CD4-positive, alpha-beta T cell treated with Interferon gamma for 1 hour (primary cell): ENCODE data around the gene EEFSEC.

Experiments used
- DNase-seq: peaks from one replicate; pipeline ENCODE4 v3.0.0-alpha.2; 2020

The EEFSEC gene

DNA sequence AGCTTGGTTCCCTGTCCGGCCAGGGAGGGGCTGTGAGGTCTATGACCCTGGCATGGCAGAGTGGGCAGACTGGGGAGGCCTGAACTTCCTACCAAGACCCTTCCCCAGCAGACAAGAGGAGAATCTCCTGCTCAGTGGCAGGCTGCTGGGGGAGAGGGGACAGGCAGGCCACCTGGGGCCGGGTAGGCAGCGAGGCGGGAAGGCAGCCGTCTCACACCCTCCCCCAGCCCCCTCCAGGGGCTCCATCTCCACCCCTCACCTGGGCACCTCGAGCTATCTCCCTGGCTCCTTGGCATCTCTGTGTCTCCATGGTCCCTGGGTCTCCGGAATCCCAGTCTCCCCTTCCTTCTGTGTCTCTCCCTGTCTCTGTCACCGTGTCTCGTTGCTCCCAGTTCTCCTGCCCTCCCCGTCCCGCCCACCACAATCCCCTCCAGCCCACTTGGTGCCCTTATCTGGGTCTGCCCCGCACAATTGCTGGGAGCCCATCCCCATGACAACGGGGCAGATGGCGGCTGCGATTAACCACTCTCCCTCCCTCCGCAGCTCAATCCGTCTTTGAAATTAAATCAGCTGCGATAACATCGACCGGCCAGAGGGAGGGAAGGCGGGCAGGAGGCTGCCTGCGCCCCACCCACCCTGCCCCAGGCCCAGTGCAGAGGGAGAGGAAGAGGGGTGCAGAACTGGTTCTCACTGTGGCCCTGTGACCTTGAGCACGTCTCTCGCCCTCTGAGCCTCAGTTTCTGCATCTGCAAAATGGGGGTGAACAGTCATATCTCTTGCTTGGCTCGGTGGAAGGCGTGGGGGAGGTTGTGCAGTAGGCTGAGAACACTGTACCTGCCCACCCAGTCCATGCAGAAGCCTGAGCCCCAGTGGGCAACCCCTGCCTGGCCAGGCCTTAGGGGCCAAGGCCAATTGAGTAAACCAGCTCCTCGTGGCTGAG is 303.8 kb downstream of the EEFSEC start:
- DNase-seq, result no peak

DNA sequence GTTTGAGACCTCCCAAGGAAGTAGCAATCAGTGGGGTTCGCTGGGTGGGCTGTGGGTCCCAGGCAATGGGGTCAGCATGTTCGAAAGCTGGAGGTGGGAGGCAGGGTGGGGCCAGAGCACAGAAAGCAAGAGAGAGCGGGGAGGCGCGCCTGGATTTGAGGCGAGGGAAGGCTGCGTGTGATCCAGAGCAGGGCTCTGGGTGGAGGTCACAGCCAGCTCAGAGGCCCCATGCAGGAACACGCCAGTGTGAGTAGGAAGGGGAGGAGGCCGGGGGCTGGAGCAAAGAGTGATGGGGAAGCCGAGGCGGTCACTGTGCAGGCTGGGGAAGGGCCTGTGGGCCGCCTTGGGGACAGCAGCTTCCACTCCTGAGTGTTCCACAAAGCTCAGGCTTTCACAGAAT is 304.7 kb downstream of the EEFSEC start:
- DNase-seq, result no peak
